Uterus (tissue), 4 donors: ENCODE results near the gene CSN3. TPM values are rescaled to one million over a fixed set of nuclear protein-coding genes. Genes with fewer than 3 reads are reported as not detected.

Experiments used
- DNase-seq, 2 donors: peaks; one replicate each; pipeline ENCODE4 v3.0.0-alpha.2; 2019 to 2020
- H3K27ac ChIP-seq, 2 donors: fragments of 200-600 bp; sonication (generic); 1 replicate in 1 of 2; 2 replicates in 1 of 2; pipeline ENCODE4 v1.5.1; 2016 to 2018
- H3K27me3 ChIP-seq, 2 donors: fragments of 200-600 bp; sonication (generic); one replicate each; pipeline ENCODE4 v1.5.1; 2018 to 2019; ENCODE audit warnings: control low read depth in 1 of 2
- H3K36me3 ChIP-seq, 2 donors: fragments of 200-600 bp; sonication (generic); one replicate each; pipeline ENCODE4 v1.5.1; 2019; ENCODE audit warnings: control low read depth in 1 of 2
- H3K4me1 ChIP-seq, 2 donors: fragments of 200-600 bp; sonication (generic); one replicate each; pipeline ENCODE4 v1.5.1; 2018 to 2019; ENCODE audit warnings: control low read depth in 1 of 2
- H3K4me3 ChIP-seq, 2 donors: fragments of 200-600 bp; sonication (generic); 1 replicate in 1 of 2; 2 replicates in 1 of 2; pipeline ENCODE4 v1.5.1; 2018 to 2019; ENCODE audit warnings: mild to moderate bottlenecking in 1 of 2
- H3K9me3 ChIP-seq, 2 donors: fragments of 200-600 bp; sonication (generic); one replicate each; pipeline ENCODE4 v1.5.1; 2019; ENCODE audit warnings: control low read depth in 1 of 2
- CTCF ChIP-seq, 4 experiments: fragments of 200-600 bp in 2 of 4; fragments of 450-650 bp in 2 of 4; sonication (generic) in 2 of 4; IDR thresholded peaks; one replicate each; pipeline ENCODE4 v1.5.1; 2016 to 2019; ENCODE audit warnings: antibody characterized with exemption in 4 of 4, mild to moderate bottlenecking in 2 of 4, moderate library complexity in 1 of 4
- POLR2A ChIP-seq, 2 donors: fragments of 450-650 bp; IDR thresholded peaks; one replicate each; pipeline ENCODE4 v1.6.1; 2016; ENCODE audit warnings: antibody characterized with exemption in 2 of 2, mild to moderate bottlenecking in 1 of 2, moderate library complexity in 1 of 2
- intact Hi-C: fragments of 100-400 bp; cut with DNase I; formaldehyde crosslinking; loops from one replicate; pipeline ENCODE4 v1.15.1; 2023; ENCODE audit warnings: low total_unique reads
- total RNA-seq, 4 donors: library from RNA; depleted of rRNA in 3 of 4; stranded (reverse); fragments of >200 nt in 3 of 4; gene quantifications; one replicate each; pipeline versions ENCODE4 v1.1.0 to v1.2.4, GENCODE V29; 2014 to 2023
- donor health status: DM: yes; HTN: yes; CAD: no.

Gene CSN3
- total RNA-seq, 4 donors from 2014 or later, result not detected

GRCh38 chr4:70243091-70243490, 694 bp downstream of the CSN3 start:
- TF ChIP-seq CTCF (IDR thresholded peaks at IDR 0.05) (no peak), POLR2A (IDR thresholded peaks at IDR 0.05) (no peak)
- Histone ChIP-seq H3K36me3 (no peaks in the 10 kb centered on the region), H3K4me3 (no peak overlapping the region), H3K27me3 (no peaks in the 10 kb centered on the region), H3K27ac (no peak overlapping the region), H3K9me3 (no peaks in the 10 kb centered on the region), H3K4me1 (no peaks in the 10 kb centered on the region)
- DNase-seq, result no peak
- intact Hi-C loops, result no loop called here

GRCh38 chr4:70251250-70251944, 9.0 kb downstream of the CSN3 start:
- no peaks in the 10 kb centered on the region for H3K4me1 ChIP-seq
- no peak overlapping the region for H3K27ac ChIP-seq
- no peaks in the 10 kb centered on the region for H3K9me3 ChIP-seq
- no peak for TF ChIP-seq POLR2A (IDR thresholded peaks at IDR 0.05)
- no peak for TF ChIP-seq CTCF (IDR thresholded peaks at IDR 0.05)
- no peaks in the 10 kb centered on the region for H3K36me3 ChIP-seq
- H3K27me3 ChIP-seq, result no peaks in the 10 kb centered on the region
- intact Hi-C loops, result no loop called here
- no peak for DNase-seq
- no peak overlapping the region for H3K4me3 ChIP-seq

DNA sequence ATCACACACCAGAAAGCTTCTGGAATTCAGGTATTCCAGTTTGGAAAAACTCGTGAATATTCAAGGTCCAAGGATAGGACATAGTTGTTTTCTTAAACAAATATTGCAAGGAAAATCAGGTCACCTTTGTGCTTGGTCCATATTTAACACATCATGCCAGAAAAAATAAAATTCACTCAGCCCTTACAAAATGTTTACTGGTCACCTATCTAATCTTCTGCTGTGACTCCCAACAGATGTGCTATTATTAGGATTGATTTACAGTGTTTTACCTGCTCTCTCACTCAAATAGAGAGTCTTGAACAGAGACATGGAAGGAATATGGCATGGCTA, 9.5 kb downstream of the CSN3 start:
- no peak for DNase-seq
- intact Hi-C loops, result no loop called here
- Histone ChIP-seq H3K9me3 (no peaks in the 10 kb centered on the region), H3K4me3 (no peak overlapping the region), H3K27ac (no peak overlapping the region), H3K36me3 (no peaks in the 10 kb centered on the region), H3K27me3 (no peaks in the 10 kb centered on the region), H3K4me1 (no peaks in the 10 kb centered on the region)
- TF ChIP-seq POLR2A (IDR thresholded peaks at IDR 0.05), result no peak
- TF ChIP-seq CTCF (IDR thresholded peaks at IDR 0.05), result no peak

GRCh38 chr4:70269674-70270073, 27.3 kb downstream of the CSN3 start:
- DNase-seq, result no peak
- Histone ChIP-seq H3K27ac (no peak overlapping the region), H3K4me1 (no peaks in the 10 kb centered on the region), H3K27me3 (no peaks in the 10 kb centered on the region), H3K36me3 (no peaks in the 10 kb centered on the region), H3K9me3 (no peaks in the 10 kb centered on the region), H3K4me3 (no peak overlapping the region)
- intact Hi-C loops, result no loop called here
- TF ChIP-seq POLR2A (IDR thresholded peaks at IDR 0.05) (no peak), CTCF (IDR thresholded peaks at IDR 0.05) (no peak)

- Histone ChIP-seq H3K4me1 (no peaks in the 10 kb centered on the region), H3K27me3 (no peaks in the 10 kb centered on the region), H3K4me3 (no peak overlapping the region), H3K36me3 (no peaks in the 10 kb centered on the region), H3K27ac (no peak overlapping the region), H3K9me3 (no peaks in the 10 kb centered on the region)
- no peak for DNase-seq
- TF ChIP-seq CTCF (IDR thresholded peaks at IDR 0.05) (no peak), POLR2A (IDR thresholded peaks at IDR 0.05) (no peak)
- intact Hi-C loops, result no loop called here
Observed at GRCh38 chr4:70277121-70277520, 34.7 kb downstream of the CSN3 start.
